Middle frontal gyrus (tissue), 1 donor: ENCODE data around the gene PLXNA2.

Experiments used
- DNase-seq: peaks from one replicate; pipeline ENCODE4 v3.0.0-alpha.2; 2015; ENCODE audit warnings: low spot score; ENCODE audit errors: extremely low spot score

Gene PLXNA2

DNA sequence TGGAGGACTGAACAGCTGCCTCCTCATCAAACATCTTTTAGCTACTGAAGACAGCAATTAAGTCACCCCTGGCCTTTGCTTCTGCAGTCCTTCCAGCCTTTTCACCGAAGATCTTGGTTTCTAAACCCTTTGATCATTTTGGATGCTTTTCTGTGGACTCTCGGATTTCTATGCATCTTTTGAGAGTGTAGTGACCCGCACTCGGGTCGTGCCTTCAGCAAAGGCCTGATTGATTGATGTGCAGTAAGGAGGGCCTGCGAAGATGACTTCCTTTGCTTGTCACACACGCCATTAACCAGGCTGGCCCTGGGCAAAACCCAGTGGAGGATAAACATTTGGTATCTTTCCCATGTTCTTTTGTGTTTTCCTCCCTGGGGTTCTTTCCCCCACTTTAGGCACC, 175.8 kb downstream of the PLXNA2 start:
- no peak for DNase-seq

DNA sequence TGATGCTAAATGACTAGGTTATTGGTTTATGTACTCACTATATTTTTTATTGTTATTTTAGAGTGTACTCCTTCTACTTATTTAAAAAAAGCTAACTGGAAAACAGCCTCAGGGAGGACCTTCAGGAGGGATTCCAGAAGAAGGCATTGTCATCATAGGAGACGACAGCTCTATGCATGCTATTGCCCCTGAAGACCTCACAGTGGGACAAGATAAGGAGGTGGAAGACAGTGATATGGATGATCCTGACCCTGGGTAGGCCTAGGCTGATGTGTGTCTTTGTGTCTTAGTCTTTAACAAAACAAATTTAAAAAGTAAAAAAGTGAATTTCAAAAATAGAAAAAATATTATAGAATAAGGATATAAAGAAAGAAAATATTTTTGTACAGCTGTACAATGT, 177.6 kb downstream of the PLXNA2 start:
- DNase-seq = no peak

DNA sequence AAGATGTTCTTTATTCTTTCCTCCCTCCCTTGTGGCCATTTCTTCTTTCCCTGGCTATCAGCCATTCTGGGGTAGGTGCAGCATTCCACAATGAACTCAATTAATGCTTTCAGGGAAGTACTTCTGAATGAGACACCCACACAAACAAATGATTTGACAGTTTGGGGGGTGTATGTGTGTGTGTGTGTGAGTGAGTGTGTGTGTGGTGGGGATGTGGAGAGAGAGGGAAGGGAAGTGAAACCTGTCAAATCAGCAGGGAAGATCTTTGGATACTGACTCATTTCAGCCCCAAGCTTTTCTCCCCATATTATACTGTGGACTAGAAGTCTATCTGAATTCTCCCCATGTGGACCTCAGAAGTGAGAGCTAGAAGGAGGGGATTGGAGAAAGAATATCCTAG, 178.3 kb downstream of the PLXNA2 start:
- no peak for DNase-seq

GRCh38 chr1:208061632-208062031, 182.6 kb downstream of the PLXNA2 start:
- DNase-seq = no peak

DNA sequence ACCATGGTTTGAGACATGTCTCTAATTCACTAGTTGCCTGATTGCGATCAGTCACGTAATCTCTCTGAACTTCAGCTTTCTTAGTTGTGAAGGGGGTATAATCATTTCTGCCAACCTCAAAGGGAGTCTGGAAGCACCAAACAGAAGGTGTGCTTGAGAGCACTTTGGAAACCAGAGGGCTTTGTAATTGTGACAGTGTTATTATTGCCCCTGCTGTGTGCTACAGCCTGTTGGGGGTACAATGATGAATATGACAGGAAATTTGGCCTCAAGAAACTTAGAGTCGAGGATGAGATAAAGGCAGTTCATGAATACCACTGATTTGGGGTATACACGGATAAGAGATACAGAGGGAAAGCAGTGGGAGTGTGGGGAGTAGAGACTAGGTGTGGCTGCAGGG, 183.1 kb downstream of the PLXNA2 start:
- no peak for DNase-seq

DNA sequence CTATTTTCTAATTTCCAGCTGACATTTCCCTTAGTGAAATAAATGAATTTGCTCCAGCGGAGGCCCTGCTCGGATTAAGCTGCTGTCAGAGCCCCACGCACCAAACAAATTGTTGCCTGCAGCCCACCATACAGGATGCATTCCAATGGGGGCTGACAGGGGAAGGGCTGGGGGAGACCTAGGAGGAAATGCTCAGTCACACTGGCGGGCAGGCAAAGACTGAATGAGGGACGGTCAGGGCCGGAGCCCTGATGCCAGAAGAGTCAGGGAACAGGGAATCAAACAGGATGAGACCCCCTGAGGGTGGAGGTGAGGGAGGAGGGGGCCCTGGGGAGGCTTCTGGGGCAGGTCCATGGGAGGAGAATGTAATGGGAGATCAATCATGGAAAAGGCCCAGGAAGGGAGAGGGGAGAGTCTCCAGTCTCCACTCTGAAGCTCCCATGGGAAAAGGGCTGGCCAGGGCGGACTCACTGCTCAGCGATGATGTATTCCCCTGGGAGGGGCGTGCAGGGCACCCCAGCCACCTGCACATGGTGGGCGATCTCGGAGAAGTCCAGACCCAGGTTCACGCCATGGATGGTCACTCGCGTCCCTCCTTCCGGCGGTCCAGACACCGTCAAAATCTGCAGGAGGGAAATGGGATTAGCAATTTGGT, 183.8 kb downstream of the PLXNA2 start:
- DNase-seq = no peak

DNA sequence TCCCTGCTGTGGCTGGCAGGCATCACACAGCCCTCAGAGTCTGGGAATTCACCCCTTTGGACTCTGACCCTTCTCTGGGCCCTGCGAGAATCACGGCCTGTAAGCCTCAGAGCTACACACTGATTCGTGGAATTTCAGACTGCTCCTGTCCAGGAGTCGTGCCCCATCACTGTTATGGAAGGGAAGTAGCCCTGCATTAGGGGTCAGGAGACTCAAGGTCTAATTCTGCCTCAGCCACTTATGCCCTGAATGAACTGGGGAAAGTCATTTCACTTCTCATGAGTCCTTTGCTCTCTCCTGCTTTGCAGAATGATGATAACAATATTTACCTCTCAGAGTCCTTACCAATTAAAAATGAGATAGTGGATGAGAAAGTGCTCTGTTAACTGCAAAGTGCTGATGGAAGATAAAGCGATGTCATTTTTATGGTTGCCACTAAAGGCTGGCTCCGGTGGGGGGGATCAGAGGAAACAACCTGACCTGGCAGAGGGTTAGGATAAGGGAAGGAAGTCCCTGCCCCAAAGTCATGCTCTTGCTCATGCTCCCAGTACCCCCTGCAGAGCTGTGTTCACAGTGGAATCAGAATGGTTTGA, 184.7 kb downstream of the PLXNA2 start:
- DNase-seq = no peak

DNA sequence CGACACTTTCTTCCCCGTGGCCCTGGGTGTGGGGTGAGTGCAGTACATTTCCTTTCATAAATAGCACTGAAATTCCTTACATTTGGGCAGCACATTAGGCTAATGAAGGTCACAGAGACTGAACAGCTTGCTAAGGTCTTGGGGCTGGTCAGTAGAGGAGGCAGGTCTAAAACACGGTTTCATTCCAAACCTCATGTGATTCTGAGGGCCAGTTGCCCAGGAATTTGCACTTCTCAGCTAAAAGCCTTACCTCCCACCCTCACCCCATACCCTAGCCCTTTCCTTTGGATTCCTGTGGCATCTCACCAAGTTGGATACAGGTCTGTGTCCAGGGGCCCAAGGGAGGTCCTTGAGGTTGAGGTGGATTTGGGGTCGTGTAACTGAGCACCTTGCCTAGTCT, 185.4 kb downstream of the PLXNA2 start:
- no peak for DNase-seq

DNA sequence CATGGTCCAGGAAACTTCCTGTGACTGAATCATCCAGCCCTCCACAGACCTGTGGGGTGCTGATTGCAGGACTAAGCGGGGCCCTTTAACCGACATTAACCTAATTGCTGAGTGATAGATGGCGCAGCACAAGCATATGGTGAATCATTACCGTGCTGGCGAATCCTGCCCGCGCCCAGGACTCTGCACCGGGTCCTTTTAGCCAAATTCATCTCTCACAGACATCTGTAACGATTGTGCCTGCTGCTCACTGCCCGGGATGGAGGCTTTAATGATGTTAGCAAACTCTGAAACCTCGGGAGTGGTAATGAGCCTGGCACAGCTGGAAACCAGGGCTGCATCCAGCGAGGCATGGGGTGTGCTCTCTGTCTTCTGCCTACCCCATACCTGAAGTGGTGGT, 185.9 kb downstream of the PLXNA2 start:
- no peak for DNase-seq

- DNase-seq = no peak
Observed at GRCh38 chr1:208057056-208057455, 187.1 kb downstream of the PLXNA2 start.

DNA sequence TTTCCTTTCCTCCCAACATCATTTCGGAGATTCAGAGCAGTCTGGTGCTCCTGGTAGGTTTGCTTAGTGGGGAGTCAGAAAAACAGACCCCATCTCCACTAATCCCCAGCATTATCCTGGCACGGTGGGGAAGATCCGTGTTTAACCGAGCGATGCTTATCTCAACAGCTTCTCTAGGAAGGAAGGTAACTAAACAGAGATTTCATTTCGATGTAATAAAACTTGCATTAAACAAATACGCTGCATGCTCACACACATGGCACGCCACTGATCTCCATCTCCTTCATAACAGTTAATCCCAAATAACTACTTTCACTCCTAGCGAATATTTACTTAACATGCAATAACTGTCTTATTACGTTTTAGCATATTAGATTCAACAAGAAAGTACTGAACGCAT, 188.6 kb downstream of the PLXNA2 start:
- no peak for DNase-seq

- no peak for DNase-seq
Observed at GRCh38 chr1:208054911-208055379, 189.2 kb downstream of the PLXNA2 start.

DNA sequence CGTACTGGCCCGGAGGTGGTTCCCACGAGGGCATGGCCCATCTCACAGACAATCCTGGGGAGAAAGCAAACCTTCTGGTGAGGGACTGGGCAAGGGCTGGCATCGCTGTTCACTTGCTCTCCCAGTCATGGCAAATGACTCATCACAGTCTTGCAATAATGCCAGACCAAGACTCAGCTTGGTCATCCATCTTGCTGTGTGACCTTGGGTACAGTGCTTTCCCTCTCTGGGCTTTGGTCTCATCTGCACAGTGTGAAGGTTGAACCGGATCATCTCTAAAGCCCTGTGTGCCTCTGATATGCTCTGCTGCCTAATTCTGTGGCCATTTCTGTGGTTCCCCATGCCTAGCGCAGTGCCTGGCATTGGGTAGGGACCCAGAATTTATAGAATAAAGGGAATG, 189.7 kb downstream of the PLXNA2 start:
- no peak for DNase-seq

- no peak for DNase-seq
Observed at GRCh38 chr1:208053661-208054060, 190.5 kb downstream of the PLXNA2 start.

DNA sequence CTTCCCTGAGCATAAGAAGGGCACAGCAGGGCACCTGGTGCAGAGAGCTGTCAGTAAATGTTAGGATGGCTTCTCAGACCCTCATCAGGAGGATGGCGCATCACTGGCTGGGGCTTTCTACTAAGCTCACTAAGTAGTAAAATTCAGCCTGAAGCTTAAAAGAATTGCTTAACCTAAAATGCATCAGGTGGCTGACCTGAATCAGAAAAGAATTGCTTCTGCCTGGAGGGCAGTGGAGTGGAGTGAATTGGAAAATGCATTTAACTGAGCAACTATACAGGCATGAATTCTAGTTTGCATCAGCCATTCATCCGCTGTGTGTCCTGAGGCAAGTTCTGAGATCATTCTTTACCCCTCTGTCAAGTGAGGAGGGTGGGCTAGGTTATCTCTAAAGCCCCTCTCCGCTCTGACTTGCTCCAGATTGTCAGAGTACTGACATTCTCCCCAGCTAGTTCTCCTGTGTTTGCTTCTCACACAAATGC, 191.2 kb downstream of the PLXNA2 start:
- no peak for DNase-seq

GRCh38 chr1:208052135-208052534, 192.0 kb downstream of the PLXNA2 start:
- no peak for DNase-seq

- no peak for DNase-seq
Observed at GRCh38 chr1:208051651-208052050, 192.5 kb downstream of the PLXNA2 start.

- no peak for DNase-seq
Observed at GRCh38 chr1:208048904-208049303, 195.3 kb downstream of the PLXNA2 start.

- DNase-seq = no peak
Observed at GRCh38 chr1:208047975-208048374, 196.2 kb downstream of the PLXNA2 start.

DNA sequence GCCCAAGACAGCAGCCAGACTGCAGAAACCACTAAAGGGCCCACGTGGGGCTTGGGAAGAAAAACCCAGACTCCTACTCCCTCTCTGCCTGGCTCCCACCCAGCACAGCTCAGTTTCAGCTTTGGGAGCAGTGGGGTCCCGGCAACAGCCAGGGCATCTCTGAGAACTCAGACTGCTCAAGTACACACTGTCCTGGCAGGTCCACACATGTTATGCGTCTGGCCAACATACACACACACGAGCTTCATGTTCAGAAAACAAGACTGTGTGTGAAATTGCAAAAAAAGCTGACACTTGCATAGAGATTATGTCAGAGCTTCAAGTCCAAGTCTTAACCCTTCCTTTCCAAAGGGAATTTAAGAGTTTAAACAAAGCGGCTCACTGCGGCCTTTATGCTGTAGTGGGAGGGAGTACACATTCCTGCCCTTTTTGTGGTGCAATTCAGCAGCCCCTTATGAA, 196.7 kb downstream of the PLXNA2 start:
- no peak for DNase-seq

DNA sequence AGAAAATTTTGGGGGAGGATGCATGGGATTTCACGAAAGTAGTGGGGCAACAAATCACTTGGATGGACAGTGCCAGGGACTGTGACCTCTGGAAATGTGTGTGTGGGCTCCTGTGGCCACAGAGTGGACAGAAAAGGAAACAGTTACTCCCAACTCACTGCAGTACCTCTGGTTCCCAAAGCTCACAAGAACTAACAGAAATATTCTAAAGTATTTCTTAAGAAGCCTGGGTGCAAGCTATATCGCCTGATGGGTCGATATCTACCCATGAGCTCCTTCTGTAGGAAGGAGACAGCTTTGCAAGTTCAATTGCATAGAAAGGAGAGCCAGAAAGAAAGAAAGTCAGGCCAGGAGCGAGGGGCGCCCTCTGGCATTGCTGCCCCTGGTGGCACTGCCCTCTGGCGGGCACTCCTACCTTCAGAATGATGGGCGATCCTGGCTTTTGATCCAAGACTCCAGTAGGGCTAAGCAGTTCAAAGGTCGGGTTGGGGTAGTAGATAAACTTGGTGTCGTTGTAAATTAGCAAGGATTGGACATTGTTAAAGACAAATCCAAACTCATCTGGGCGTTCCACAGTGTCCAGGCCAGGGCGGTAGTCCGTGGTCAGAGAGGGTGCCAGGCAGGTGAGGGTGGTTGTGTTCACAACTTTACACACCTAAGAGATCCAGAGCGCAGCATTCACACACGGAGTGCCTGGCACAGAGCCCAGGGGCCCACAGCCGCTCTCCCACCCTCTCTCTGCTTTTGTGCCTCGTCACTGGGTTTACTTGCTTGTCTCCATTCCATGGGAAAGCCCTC, 198.5 kb downstream of the PLXNA2 start:
- DNase-seq = no peak
